Left hindlimb (tissue), 1 donor: ENCODE data around the gene ZPR1.
"Not testable (repeated sequence)": the region's sequence is repeated elsewhere in the genome, so short reads cannot be mapped to it uniquely, and the experiment has no call there.

ENCODE experiments used
- DNase-seq: peaks from one replicate; pipeline ENCODE4 v3.0.0-alpha.2; 2018

The ZPR1 gene

GRCh38 chr11:116792144-116792868 is 4.5 kb upstream of the ZPR1 start:
- DNase-seq, result no peak

- DNase-seq, result no peak
Measured at GRCh38 chr11:116791813-116792143, 4.0 kb upstream of the ZPR1 start, which contains the start of gene APOA5. APOA5 (minus strand) TSS chr11:116791879; CDS start chr11:116791860, 19 bp downstream.

- peak; percentile 75 for DNase-seq
Measured at GRCh38 chr11:116791002-116791812, 3.4 kb upstream of the ZPR1 start.

DNA sequence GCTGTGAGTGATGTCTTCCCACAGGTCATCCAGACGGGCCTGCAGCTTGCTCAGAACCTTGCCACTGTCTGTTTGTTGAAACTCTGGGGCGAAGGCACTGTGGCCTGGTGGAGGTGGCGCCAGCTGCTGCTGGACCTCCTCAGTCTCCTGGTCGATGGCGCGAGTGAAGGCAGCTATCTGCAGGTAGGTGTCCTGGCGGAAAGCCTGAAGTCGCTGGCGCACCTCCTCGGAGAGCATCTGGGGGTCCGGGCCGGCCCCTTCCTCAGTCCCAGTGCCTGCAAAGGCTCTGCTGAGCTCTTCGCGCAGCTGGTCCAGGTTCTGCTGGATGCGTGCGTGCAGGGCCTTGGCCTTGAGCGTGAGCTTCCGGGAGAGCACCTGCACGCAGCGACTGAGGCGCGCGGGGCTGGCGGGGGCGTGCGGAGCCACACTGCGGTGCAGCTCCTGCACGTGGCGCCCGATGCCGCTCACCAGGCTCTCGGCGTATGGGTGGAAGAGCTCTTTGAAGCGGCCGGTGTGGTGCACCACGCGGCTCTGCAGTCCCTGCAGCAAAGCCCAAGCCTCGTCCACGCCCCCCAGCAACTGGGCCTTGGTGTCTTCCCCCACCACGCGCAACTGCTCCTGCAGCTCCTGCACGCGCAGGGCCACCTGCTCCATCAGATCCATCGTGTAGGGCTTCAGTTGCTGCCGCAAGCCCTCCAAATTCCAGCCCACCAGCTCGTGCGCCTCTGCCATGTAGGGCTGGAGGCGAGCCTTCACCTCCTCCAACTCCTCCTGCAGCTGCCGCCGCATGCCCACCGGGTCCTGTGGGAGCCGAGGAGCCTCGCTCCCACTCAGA is 2.6 kb upstream of the ZPR1 start:
- DNase-seq, result no peak

DNA sequence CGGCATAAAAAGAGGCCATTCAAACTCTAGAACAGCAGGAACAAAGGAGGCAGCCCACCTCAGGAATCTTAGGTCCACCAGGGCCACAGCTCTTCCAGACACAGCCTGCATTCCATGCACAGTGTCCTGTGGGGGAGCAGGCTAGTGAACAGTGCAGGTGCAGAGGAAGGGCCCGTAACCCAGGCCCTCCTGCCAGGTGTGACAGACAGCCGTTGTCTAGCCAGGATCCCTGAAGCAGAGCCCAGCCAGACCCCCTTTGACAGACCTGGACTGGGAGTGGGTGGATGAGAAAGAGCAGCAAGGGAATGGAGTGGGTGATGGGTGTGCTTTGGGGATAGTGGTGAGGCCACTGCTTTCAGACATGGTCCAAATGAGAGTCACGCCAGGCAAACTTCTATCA is 1.2 kb upstream of the ZPR1 start:
- DNase-seq, result no peak

GRCh38 chr11:116788534-116788933 is 711 bp upstream of the ZPR1 start:
- no peak for DNase-seq

DNA sequence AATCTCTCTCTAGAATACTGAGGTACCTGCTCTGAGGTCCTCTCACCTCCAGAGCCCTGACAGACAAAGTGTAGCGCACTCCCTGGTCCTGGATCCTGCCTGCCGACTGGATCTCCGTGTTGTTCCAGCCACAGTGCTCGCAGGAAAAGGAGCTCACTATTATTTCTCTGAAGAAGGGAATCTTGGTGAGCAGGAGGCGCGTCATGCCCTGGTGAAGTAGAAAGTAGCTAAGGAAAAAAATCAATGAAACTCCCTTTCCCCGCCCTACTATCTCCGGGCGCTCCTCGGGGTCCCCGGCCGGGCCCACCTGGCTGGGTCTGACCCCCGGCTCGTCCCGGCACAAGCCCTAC is 412 bp downstream of the ZPR1 start:
- no peak for DNase-seq

DNA sequence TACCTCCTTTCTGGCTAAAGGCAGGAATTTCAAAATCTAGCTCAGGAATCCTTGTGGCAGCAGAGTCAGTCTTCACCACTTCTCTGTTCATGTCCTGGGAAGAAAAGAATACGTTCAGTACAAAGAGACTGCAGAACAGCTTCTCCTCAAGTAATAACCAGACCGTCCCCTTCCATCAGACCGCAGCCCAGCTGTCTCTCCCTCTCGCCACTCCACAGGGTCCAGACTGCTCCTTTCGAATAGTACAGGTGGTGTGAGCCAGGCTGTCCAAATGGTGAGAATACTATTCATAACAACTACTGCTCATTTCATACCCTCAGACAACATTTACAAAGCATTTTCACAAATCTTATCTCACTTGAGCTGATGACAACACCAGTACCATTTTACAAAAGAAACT is 857 bp downstream of the ZPR1 start:
- DNase-seq, result no peak

DNA sequence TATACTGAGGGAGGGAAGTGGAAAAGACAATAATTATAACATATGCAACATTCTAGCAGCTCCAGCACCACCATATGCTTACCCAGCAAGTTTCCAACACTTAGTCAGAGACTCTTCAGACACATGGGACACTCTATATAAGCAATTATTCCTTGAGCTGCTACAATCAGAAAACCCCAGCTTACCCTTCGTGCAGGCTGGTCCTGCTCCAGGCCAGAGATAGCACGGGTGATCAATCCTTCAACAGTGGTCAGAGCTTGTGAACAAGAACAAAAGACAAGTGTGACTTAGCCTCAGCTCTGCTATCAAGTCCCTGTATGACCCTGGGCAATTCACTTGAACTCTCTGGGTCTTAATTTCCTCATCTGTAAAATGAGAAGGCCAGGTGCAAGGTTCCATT is 1.5 kb downstream of the ZPR1 start:
- no peak for DNase-seq

GRCh38 chr11:116782728-116783127 is 5.1 kb downstream of the ZPR1 start:
- DNase-seq, result no peak

- no peak for DNase-seq
Measured at GRCh38 chr11:116778556-116778955, 9.3 kb downstream of the ZPR1 start.

- no peak for DNase-seq
Measured at GRCh38 chr11:116777056-116777455, 10.8 kb downstream of the ZPR1 start.

- DNase-seq, result no peak
Measured at GRCh38 chr11:116776522-116776984, 11.3 kb downstream of the ZPR1 start.

- DNase-seq, result no peak
Measured at GRCh38 chr11:116775975-116776374, 11.8 kb downstream of the ZPR1 start.

DNA sequence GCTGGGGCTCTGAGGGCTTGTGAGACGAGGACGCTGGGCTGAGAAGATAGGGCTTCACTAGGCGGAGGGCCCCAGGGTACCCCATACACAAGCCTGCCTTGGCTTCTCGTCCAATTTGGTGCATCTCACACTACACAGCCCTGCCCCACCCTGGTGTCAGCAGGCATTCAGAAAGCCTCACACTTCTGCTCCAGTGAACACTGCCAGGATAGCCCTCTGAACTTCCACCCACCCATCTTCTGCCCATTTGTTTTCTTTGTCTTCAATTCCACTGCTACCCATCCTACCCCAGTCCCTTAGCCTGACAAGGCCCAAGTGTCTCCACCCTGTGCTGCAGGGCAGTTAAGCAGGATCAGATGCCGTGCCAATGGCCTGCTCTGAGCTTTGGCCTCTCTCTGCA is 13.2 kb downstream of the ZPR1 start:
- no peak for DNase-seq

GRCh38 chr11:116773203-116774097 is 14.4 kb downstream of the ZPR1 start:
- DNase-seq, result no peak

DNA sequence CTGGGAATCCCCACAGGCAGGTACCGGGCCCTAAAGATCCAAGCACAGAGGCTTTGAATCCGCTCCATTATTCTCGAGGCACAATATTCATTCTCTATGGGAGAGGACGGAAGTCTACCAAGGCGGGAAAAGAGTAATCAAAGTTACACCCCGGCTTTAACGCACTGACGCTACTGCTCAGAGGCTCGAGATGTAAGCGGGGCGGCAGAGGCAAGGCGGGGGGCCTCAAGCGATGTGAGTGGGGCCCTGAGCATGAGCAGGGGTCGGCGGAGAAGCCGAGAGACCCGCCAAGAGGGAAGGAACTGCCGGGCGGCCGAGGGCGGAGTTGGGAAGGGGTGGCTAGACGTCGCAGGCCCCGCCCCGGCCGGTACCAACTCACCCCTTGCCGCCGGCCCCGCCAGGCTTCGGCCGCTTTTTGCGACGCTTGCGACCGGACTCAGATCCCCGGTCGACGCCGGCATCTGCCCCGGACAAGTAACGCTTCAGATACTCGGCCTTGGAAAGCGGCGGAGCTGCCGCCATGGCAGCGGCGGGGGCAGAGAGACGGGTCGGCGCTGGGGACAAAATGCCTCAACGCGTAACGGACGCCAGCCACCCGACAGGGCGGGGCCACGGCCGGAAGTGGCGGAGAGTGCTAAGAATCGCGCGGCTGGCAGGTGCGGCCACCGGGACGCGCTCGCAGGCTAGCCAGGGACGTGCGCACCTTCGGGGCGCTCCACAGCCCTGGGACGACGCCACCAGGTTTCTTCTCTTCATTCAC is 15.2 kb downstream of the ZPR1 start, which contains the start of gene BUD13:
Gene BUD13, minus strand, starts transcription at position 545 of the 760 bp plus-strand sequence. Its CDS starts 23 bp downstream, at position 522.
- DNase-seq, result peak; percentile 93

DNA sequence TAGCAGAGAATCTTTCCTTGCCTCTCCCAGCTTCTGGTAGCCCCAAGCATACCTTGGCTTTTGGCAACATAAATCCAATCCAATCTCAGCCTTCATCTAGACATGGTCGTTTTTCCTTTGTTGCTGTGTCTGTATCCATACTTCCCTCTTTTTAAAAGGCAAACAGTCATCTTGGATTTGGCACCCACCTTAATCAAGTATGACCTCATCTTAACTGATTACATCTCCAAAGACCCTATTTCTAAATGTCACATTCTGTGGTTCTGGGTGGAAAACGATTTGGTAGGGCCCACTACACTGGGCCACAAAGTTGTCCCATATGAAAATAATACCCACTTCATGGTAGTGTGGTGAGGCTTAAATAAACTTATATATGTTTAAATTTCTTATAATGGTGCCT is 15.9 kb downstream of the ZPR1 start:
- DNase-seq, result no peak

DNA sequence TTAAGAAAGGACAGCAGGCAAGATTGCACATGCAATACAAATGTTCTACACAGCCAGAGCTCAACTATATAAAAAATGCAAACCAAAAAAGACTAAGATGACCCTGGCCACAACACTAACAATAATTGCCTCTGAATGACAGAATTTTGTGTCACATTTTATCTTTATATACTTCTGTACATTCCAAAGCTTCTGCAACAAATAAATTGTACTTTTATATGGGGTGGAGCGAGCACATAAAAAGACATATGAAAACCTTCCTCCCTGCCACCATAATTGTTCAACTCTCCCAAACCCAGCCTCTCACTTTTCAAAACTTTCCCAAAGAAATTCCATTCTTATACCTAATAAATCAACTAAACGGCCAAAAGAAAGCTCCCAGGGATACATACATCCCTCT is 25.7 kb downstream of the ZPR1 start:
- no peak for DNase-seq

DNA sequence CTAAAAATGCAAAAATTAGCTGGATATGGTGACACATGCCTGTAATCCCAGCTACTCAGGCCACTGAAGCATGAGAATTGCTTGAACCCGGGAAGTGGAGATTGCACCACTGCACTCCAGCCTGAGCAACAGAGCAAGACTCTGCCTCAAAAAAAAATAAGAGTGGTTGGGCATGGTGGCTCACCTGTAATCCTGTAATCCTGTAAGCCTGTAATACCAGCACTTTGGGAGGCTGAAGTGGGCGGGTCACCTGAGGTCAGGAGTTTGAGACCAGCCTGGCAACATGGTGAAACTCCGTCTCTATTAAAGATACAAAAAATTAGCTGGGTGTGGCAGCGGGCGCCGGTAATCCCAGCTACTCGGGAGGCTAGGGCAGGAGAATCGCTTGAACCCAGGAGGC is 31.8 kb downstream of the ZPR1 start:
- DNase-seq, result not testable (repeated sequence)

- DNase-seq, result no peak
Measured at GRCh38 chr11:116750070-116750718, 37.6 kb downstream of the ZPR1 start.
